Eye (tissue), 1 donor: ENCODE results near the gene FBLIM1.
"Not testable (repeated sequence)": the region's sequence is repeated elsewhere in the genome, so short reads cannot be mapped to it uniquely, and the experiment has no call there.

Source experiments
- DNase-seq: peaks from one replicate; pipeline ENCODE4 v3.0.0-alpha.2; 2015

Gene FBLIM1

GRCh38 chr1:15825800-15826199 lies 67.2 kb downstream of the FBLIM1 start:
- no peak for DNase-seq

- no peak for DNase-seq
Observed at GRCh38 chr1:15826810-15827507, 68.4 kb downstream of the FBLIM1 start.

GRCh38 chr1:15827567-15827966 lies 69.0 kb downstream of the FBLIM1 start:
- not testable (repeated sequence) for DNase-seq

- not testable (repeated sequence) for DNase-seq
Observed at GRCh38 chr1:15828931-15829330, 70.3 kb downstream of the FBLIM1 start.

- no peak for DNase-seq
Observed at GRCh38 chr1:15830258-15830657, 71.7 kb downstream of the FBLIM1 start.

GRCh38 chr1:15833069-15833679 lies 74.6 kb downstream of the FBLIM1 start:
- no peak for DNase-seq

- DNase-seq: no peak
Observed at GRCh38 chr1:15833842-15834405, 75.3 kb downstream of the FBLIM1 start.

- peak; percentile 98 for DNase-seq
Observed at GRCh38 chr1:15834406-15835204, 76.0 kb downstream of the FBLIM1 start.

- no peak for DNase-seq
Observed at GRCh38 chr1:15835205-15835740, 76.7 kb downstream of the FBLIM1 start.

GRCh38 chr1:15835741-15836510 lies 77.3 kb downstream of the FBLIM1 start:
- DNase-seq: peak; percentile 100
